ENCODE measurements around the gene AMN.

AMN gene

GRCh38 chr14:102937331-102938175 is 15.1 kb downstream of the AMN start:
- Histone ChIP-seq H3K9ac (no peak overlapping the region), H3K4me3 (IDR thresholded peaks at IDR 0.05; ENCODE audit: insufficient read depth, low read depth, low read length) (no peak overlapping the region), H3K4me1 (ENCODE audit: low read depth, poor library complexity, severe bottlenecking) (no peaks in the 10 kb centered on the region), H3K4me2 (no peak overlapping the region), H3K27me3 (ENCODE audit: insufficient read depth, low read depth) (no peaks in the 10 kb centered on the region), H2AFZ (ENCODE audit: low read depth) (no peak overlapping the region), H4K20me1 (ENCODE audit: insufficient read depth) (no peaks in the 10 kb centered on the region), H3K79me2 (ENCODE audit: insufficient read depth, low read depth) (no peaks in the 10 kb centered on the region), H3K27ac (no peak overlapping the region), H3K36me3 (ENCODE audit: insufficient read depth) (no peaks in the 10 kb centered on the region)
- TF ChIP-seq CTCF (conservative IDR thresholded peaks at IDR 0.05; ENCODE audit: low read depth, low read length) = no peak

- no peak for TF ChIP-seq CTCF (conservative IDR thresholded peaks at IDR 0.05; ENCODE audit: low read depth, low read length)
Measured at GRCh38 chr14:102938191-102938590, 15.7 kb downstream of the AMN start.

GRCh38 chr14:102939329-102939728 is 16.9 kb downstream of the AMN start:
- no peak overlapping the region for H2AFZ ChIP-seq (ENCODE audit: low read depth)
- H3K36me3 ChIP-seq (ENCODE audit: insufficient read depth) = no peaks in the 10 kb centered on the region
- no peak overlapping the region for H3K27ac ChIP-seq
- TF ChIP-seq CTCF (conservative IDR thresholded peaks at IDR 0.05; ENCODE audit: low read depth, low read length) = no peak
- no peak overlapping the region for H3K9ac ChIP-seq
- H3K4me2 ChIP-seq = no peak overlapping the region
- no peaks in the 10 kb centered on the region for H3K79me2 ChIP-seq (ENCODE audit: insufficient read depth, low read depth)
- H3K4me1 ChIP-seq (ENCODE audit: low read depth, poor library complexity, severe bottlenecking) = no peaks in the 10 kb centered on the region
- H3K4me3 ChIP-seq (IDR thresholded peaks at IDR 0.05; ENCODE audit: insufficient read depth, low read depth, low read length) = no peak overlapping the region
- H4K20me1 ChIP-seq (ENCODE audit: insufficient read depth) = no peaks in the 10 kb centered on the region
- H3K27me3 ChIP-seq (ENCODE audit: insufficient read depth, low read depth) = no peaks in the 10 kb centered on the region

More at GRCh38 chr14:102938191-102938590, 15.7 kb downstream of the AMN start:
- H3K27ac ChIP-seq = no peak overlapping the region
- H3K4me1 ChIP-seq (ENCODE audit: low read depth, poor library complexity, severe bottlenecking) = no peaks in the 10 kb centered on the region
- no peaks in the 10 kb centered on the region for H3K36me3 ChIP-seq (ENCODE audit: insufficient read depth)
- no peak overlapping the region for H3K4me2 ChIP-seq
- H3K4me3 ChIP-seq (IDR thresholded peaks at IDR 0.05; ENCODE audit: insufficient read depth, low read depth, low read length) = no peak overlapping the region
- no peaks in the 10 kb centered on the region for H3K27me3 ChIP-seq (ENCODE audit: insufficient read depth, low read depth)
- H4K20me1 ChIP-seq (ENCODE audit: insufficient read depth) = no peaks in the 10 kb centered on the region
- H2AFZ ChIP-seq (ENCODE audit: low read depth) = no peak overlapping the region
- H3K9ac ChIP-seq = no peak overlapping the region
- no peaks in the 10 kb centered on the region for H3K79me2 ChIP-seq (ENCODE audit: insufficient read depth, low read depth)

- Histone ChIP-seq H3K36me3 (ENCODE audit: insufficient read depth) (no peaks in the 10 kb centered on the region), H3K4me2 (no peak overlapping the region), H4K20me1 (ENCODE audit: insufficient read depth) (no peaks in the 10 kb centered on the region), H3K4me1 (ENCODE audit: low read depth, poor library complexity, severe bottlenecking) (no peaks in the 10 kb centered on the region), H2AFZ (ENCODE audit: low read depth) (no peak overlapping the region), H3K27ac (no peak overlapping the region), H3K9ac (no peak overlapping the region), H3K4me3 (IDR thresholded peaks at IDR 0.05; ENCODE audit: insufficient read depth, low read depth, low read length) (no peak overlapping the region), H3K79me2 (ENCODE audit: insufficient read depth, low read depth) (no peaks in the 10 kb centered on the region), H3K27me3 (ENCODE audit: insufficient read depth, low read depth) (no peaks in the 10 kb centered on the region)
- no peak for TF ChIP-seq CTCF (conservative IDR thresholded peaks at IDR 0.05; ENCODE audit: low read depth, low read length)
Measured at GRCh38 chr14:102939820-102940561, 17.5 kb downstream of the AMN start.

Measured in KMS-11 (cell line).